GM12878 (cell line): ENCODE results near the gene TTLL3. TPM values are rescaled to one million over a fixed set of nuclear protein-coding genes. Genes with fewer than 3 reads are reported as not detected.

Source experiments
- ATAC-seq: fragments of 200-7000 bp; cut with Tn5 transposase; 3 replicates; pipeline ENCODE4 v1.9.1; 2020; ENCODE audit warnings: mild to moderate bottlenecking, moderate library complexity
- BruUV-seq: library from RNA; stranded (reverse); fragments of 400-500 nt; replicated peaks from 2 replicates; lab custom pipeline; 2021; lab: Mats Ljungman, UMichigan
- CTCF ChIA-PET: fragments of 300-600 bp; sonication (Branson Sonifier 250); formaldehyde crosslinking; extraction: SDS; loops from one replicate; lab custom pipeline; 2021; ENCODE audit warnings: inconsistent platforms; lab: Yijun Ruan, JAX
- POLR2A ChIA-PET: fragments of 350-600 bp; formaldehyde crosslinking; extraction: SDS; loops from one replicate; lab custom pipeline; 2021; ENCODE audit warnings: inconsistent platforms; lab: Charles Lee
- RAD21 ChIA-PET: fragments of 300-600 bp; sonication (Branson Sonifier 250); formaldehyde crosslinking; loops from one replicate; lab custom pipeline; 2023; ENCODE audit warnings: antibody characterized with exemption; ENCODE audit not compliant: unreplicated experiment; lab: Charles Lee
- SMC1A ChIA-PET: fragments of 300-600 bp; sonication (Branson Sonifier 250); formaldehyde crosslinking; loops from one replicate; lab custom pipeline; 2023; ENCODE audit not compliant: unreplicated experiment, uncharacterized antibody; lab: Charles Lee
- DNase-seq: peaks from one replicate; pipeline ENCODE4 v3.0.0-alpha.2; 2011; ENCODE audit warnings: low read depth, low spot score
- FAIRE-seq: peaks from 3 replicates; lab custom pipeline; 2011; peaks lifted over from hg19 to GRCh38; lab: Jason Lieb, UNC
- H2AFZ ChIP-seq: 2 replicates; pipeline ENCODE4 v1.6.0; 2011; ENCODE audit warnings: low read depth, low read length, control low read depth; ENCODE audit not compliant: control insufficient read depth
- H3K27ac ChIP-seq: 2 replicates; pipeline ENCODE4 v1.5.1; 2011; ENCODE audit warnings: control low read depth; ENCODE audit not compliant: control insufficient read depth, insufficient read depth
- H3K27me3 ChIP-seq, 2 experiments: replicated peaks in 1 of 2; 2 replicates each; pipeline versions ENCODE4 v1.6.0 to v1.6.1; 2011; ENCODE audit warnings: low read length in 1 of 2; ENCODE audit not compliant: control insufficient read depth in 2 of 2, insufficient read depth in 2 of 2
- H3K36me3 ChIP-seq, 2 experiments: 2 replicates each; pipeline ENCODE4 v1.5.1; 2011; ENCODE audit warnings: low read length in 1 of 2; ENCODE audit not compliant: control insufficient read depth in 2 of 2, insufficient read depth in 2 of 2
- H3K4me1 ChIP-seq: 2 replicates; pipeline ENCODE4 v1.6.1; 2011; ENCODE audit warnings: mild to moderate bottlenecking, low read length, moderate library complexity, mixed read lengths; ENCODE audit not compliant: control insufficient read depth, insufficient read depth
- H3K4me2 ChIP-seq: 2 replicates; pipeline ENCODE4 v1.6.0; 2011; ENCODE audit warnings: control low read depth; ENCODE audit not compliant: control insufficient read depth, insufficient read depth
- H3K4me3 ChIP-seq: fragments of 200-600 bp; sonication (generic); 2 replicates; pipeline ENCODE4 v1.5.1; 2016
- H3K79me2 ChIP-seq: 2 replicates; pipeline ENCODE4 v1.6.0; 2011; ENCODE audit warnings: low read length; ENCODE audit not compliant: control insufficient read depth, insufficient read depth
- H3K9ac ChIP-seq: 2 replicates; pipeline ENCODE4 v1.8.0; 2011; ENCODE audit warnings: low read length, control low read depth, mixed read lengths; ENCODE audit not compliant: control insufficient read depth, insufficient read depth
- H3K9me3 ChIP-seq: replicated peaks from 3 replicates; pipeline ENCODE4 v1.5.1; 2011; ENCODE audit warnings: mild to moderate bottlenecking, low read length; ENCODE audit not compliant: control insufficient read depth, insufficient read depth
- H4K20me1 ChIP-seq: 2 replicates; pipeline ENCODE4 v1.6.0; 2011; ENCODE audit not compliant: control insufficient read depth, insufficient read depth
- ELK1 ChIP-seq: IDR thresholded peaks from 2 replicates; pipeline ENCODE4 v1.6.1; 2012; ENCODE audit warnings: low read depth, low read length, improper control_type of control experiment
- ESRRA ChIP-seq: IDR thresholded peaks from 2 replicates; pipeline ENCODE4 v1.6.1; 2012; ENCODE audit warnings: mild to moderate bottlenecking, low read length, improper control_type of control experiment
- FOS ChIP-seq: IDR thresholded peaks from 3 replicates; pipeline ENCODE4 v1.6.1; 2011; ENCODE audit warnings: borderline replicate concordance; ENCODE audit not compliant: insufficient read length; ENCODE audit errors: extremely low read depth
- NRF1 ChIP-seq: conservative IDR thresholded peaks from 2 replicates; pipeline ENCODE4 v1.6.1; 2011; ENCODE audit warnings: mild to moderate bottlenecking, low read depth, low read length, improper control_type of control experiment
- SPI1 ChIP-seq: IDR thresholded peaks from 2 replicates; pipeline ENCODE4 v1.6.1; 2011; ENCODE audit warnings: low read depth, mild to moderate bottlenecking, low read length, moderate library complexity, borderline replicate concordance; ENCODE audit not compliant: insufficient read depth
- WGBS: methylation state at CpG from one replicate; pipeline ENCODE4 v1.1.6; 2016; ENCODE audit warnings: low lambda C conversion rate; ENCODE audit not compliant: insufficient replicate concordance, insufficient coverage; ENCODE audit errors: missing lambda C conversion rate; 5-methylcytosine and 5-hydroxymethylcytosine counted together
- in situ Hi-C: fragments of 300-500 bp; cut with MboI; formaldehyde crosslinking; loops from 9 replicates; pipeline ENCODE4 v1.14.3; 2018; ENCODE audit warnings: mixed read lengths
- intact Hi-C: fragments of 100-400 bp; cut with micrococcal nuclease; formaldehyde crosslinking; loops from one replicate; pipeline ENCODE4 v1.14.2; 2022; ENCODE audit not compliant: unreplicated experiment
- polyA plus RNA-seq, 11 experiments: library from polyadenylated mRNA; depleted of rRNA in 4 of 11; unstranded in 6 of 11; stranded (reverse) in 5 of 11; fragments of >200 nt; fragmentation: Nextera tagmentation in 4 of 11; fragmentation: Illumina TruSeq in 1 of 11; extraction: Ambion mirVana in 4 of 11; extraction: Trizol in 1 of 11; gene quantifications; 1 replicate in 1 of 11; 2 replicates in 10 of 11; pipeline versions ENCODE4 v1.2.1 to v1.2.3, GENCODE V29; 2011 to 2016; ENCODE audit warnings: inconsistent platforms in 2 of 11, missing spikeins in 2 of 11, low read depth in 1 of 11
- total RNA-seq, 4 experiments: library from RNA; depleted of rRNA in 3 of 4; stranded (reverse); fragments of >200 nt in 3 of 4; fragmentation: Illumina TruSeq in 1 of 4; extraction: Trizol in 1 of 4; gene quantifications; 2 replicates each; pipeline versions ENCODE4 v1.2.1 to v1.2.3, GENCODE V29; 2013 to 2021

The TTLL3 gene
- total and polyA plus RNA-seq, 10 of the 15 experiments (the other 5 are each of a cell fraction or from before 2014, with no cell fraction given) = 4.2 to 51.3 (median 18.9) TPM

DNA sequence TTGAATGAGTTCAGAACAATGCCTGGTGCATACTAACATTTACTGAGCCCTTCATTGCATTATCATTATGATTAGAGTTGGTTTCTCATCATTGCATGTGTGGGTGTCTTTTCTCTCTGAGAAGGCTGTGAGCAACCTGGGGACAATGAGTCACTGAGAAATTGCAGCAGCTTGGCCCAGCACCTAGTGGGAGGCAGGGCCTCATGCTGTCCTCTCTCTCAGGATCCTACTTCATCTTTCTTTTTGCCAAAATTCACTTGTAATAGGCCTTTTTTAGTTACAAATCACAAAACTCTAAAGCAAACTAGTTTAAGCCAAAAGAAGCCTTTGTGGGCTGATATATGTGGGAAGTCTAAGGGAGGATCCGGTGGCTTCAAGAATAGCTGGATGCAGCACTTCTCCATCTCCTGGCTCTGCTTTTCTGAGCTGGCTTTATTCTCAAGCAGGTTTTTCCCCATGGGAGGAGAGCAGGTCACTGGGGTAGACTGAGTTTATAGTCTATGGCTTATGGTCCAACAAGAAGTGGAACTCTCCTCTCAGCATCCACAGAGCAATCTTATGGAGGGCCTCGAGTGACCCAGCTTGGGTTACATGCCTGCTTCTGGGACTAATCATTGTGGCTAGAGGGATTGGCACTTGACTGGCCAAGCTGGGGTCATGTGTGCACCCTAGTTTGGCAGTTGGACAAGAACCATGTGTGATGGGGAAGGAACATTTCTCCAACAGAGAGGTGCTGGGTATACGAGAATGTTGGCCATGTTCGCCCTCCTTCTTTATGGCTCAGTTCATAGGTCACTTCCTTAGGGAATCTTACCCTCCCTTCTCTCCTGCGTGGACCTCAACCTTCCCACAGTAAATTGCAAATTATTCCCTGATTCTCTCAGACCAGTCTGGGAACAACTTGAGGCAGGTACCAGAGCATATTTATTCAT is 31.7 kb upstream of the TTLL3 start (continued):
- no peak for TF ChIP-seq ELK1
- TF ChIP-seq FOS = no peak
- no peak for TF ChIP-seq ESRRA
- TF ChIP-seq, all 136 proteins: peak for 0

GRCh38 chr3:9779075-9779593 is 30.9 kb upstream of the TTLL3 start:
- Histone ChIP-seq H2AFZ (no peak overlapping the region), H3K27ac (no peak overlapping the region), H3K9ac (no peak overlapping the region), H3K9me3 (no peaks in the 10 kb centered on the region), H3K27me3 (no peaks in the 10 kb centered on the region), H3K4me1 (peaks cover 31% of the 10 kb centered on the region), H3K36me3 (peaks cover 2 to 7% of the 10 kb centered on the region in 2 experiments; a peak in 2 of 4 replicates), H3K79me2 (no peaks in the 10 kb centered on the region), H3K4me2 (no peak overlapping the region), H4K20me1 (no peaks in the 10 kb centered on the region), H3K4me3 (no peak overlapping the region)
- BruUV-seq = no TSS peak
- ChIA-PET SMC1A (interaction anchor here (1.2 to 1.9 kb wide), 2 partner anchors 17 to 25 kb away, joined by 4 to 5 read pairs; no protein-coding TSS in a partner anchor), RAD21 (interaction anchor here (1.6 kb wide), 1 partner anchor 13 kb away, joined by 6 read pairs; the partner anchor contains the start of genes ARPC4 and TADA3), CTCF (interaction anchor here (2.1 kb wide), 1 partner anchor 11 kb away, joined by 8 read pairs; no protein-coding TSS in a partner anchor), POLR2A (interaction anchor here (1.0 kb wide), 1 partner anchor 29 kb away, joined by 4 read pairs; the partner anchor contains the start of gene OGG1)
- in situ Hi-C loops = no loop called here
- 47% methylated on average over 6 of the region's 6 CpGs for WGBS
- peak; percentile 23; the same call in 1 of the 2 replicates for TF ChIP-seq SPI1
- no peak for TF ChIP-seq NRF1
- intact Hi-C loops = no loop called here
- no peak for FAIRE-seq
- ATAC-seq = no peak
- DNase-seq = no peak
